Measurements from ENCODE around the gene CIZ1. TPM values are rescaled to one million over a fixed set of nuclear protein-coding genes. Genes with fewer than 3 reads are reported as not detected.

Gene CIZ1
- total and polyA plus RNA-seq, 2 of the 13 experiments (the other 11 are each of a cell fraction or from before 2014, with no cell fraction given), result 30.6 to 50.3 TPM

DNA sequence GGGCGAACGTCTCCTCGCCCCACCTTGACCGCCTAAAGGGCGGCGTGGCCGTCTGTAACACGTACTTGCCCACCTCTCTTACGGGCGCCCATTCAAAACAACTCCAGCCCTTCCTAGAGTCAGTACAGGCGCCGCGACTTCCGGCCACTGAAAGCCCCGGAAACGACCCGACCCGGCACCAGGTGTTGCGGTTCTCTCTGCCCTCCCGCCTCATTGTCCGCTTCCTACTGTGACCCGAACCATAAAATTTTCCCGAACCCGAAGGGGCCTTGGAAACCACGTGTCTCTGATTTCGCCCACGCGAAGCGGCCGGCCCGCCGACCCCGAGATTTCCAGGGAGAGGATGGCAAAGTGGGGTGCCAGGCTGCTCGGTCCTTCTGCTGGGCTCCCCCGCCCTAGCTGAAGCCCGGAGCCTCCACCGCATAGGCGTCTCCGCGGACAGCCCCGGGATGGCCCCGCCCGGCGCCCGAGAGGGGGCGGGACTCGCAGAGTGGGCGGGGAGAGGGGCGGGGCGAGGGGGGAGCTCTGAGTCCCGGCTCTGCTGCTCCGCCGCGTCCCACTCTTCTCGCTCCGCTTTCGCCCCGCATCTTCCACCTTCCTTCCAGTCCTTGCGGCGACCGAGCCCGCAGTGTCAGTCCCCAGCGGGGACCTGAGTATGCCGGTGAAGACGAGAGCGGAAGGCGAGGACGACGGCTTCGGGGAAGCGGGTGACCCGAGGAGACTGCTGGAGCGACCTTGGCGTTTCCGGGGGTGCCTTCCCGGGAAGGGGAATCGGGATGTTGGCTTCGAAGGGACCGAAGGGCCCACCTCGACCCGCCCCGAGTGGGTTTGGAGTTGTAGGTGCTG is 63.2 kb downstream of the CIZ1 start (continued):
- TF ChIP-seq, protein P1, sequence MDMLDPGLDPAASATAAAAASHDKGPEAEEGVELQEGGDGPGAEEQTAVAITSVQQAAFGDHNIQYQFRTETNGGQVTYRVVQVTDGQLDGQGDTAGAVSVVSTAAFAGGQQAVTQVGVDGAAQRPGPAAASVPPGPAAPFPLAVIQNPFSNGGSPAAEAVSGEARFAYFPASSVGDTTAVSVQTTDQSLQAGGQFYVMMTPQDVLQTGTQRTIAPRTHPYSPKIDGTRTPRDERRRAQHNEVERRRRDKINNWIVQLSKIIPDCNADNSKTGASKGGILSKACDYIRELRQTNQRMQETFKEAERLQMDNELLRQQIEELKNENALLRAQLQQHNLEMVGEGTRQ (IDR thresholded peaks at IDR 0.05; ENCODE audit: low read depth, low read length), result no peak
- TF ChIP-seq, protein P1 (CRISPR knock-in tag; IDR thresholded peaks at IDR 0.05; ENCODE audit: borderline replicate concordance), result peak; percentile 67; the same call in 1 of the 2 replicates
- no peak for TF ChIP-seq ZSCAN31 (CRISPR knock-in tag; IDR thresholded peaks at IDR 0.05; ENCODE audit: low read depth)
- TF ChIP-seq CHD2 (IDR thresholded peaks at IDR 0.05; ENCODE audit: low read depth, low read length), result no peak
- peak; percentile 58 for TF ChIP-seq POLR2AphosphoS5 (IDR thresholded peaks at IDR 0.05; ENCODE audit: low read depth, low read length)
- TF ChIP-seq SRSF4 (IDR thresholded peaks at IDR 0.05; ENCODE audit: low read depth, low read length, poor library complexity, severe bottlenecking), result no peak
- TF ChIP-seq NFIB (CRISPR knock-in tag; IDR thresholded peaks at IDR 0.05; ENCODE audit: borderline replicate concordance), result no peak
- TF ChIP-seq, protein P2, sequence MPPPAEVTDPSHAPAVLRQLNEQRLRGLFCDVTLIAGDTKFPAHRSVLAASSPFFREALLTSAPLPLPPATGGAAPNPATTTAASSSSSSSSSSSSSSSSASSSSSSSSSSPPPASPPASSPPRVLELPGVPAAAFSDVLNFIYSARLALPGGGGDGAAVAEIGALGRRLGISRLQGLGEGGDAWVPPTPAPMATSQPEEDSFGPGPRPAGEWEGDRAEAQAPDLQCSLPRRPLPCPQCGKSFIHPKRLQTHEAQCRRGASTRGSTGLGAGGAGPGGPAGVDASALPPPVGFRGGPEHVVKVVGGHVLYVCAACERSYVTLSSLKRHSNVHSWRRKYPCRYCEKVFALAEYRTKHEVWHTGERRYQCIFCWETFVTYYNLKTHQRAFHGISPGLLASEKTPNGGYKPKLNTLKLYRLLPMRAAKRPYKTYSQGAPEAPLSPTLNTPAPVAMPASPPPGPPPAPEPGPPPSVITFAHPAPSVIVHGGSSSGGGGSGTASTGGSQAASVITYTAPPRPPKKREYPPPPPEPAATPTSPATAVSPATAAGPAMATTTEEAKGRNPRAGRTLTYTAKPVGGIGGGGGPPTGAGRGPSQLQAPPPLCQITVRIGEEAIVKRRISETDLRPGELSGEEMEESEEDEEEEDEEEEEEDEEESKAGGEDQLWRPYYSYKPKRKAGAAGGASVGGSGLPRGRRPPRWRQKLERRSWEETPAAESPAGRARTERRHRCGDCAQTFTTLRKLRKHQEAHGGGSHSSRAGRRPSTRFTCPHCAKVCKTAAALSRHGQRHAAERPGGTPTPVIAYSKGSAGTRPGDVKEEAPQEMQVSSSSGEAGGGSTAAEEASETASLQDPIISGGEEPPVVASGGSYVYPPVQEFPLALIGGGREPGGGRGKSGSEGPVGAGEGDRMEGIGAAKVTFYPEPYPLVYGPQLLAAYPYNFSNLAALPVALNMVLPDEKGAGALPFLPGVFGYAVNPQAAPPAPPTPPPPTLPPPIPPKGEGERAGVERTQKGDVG (CRISPR knock-in tag; IDR thresholded peaks at IDR 0.05; ENCODE audit: borderline replicate concordance), result no peak
- no peak for TF ChIP-seq ZNF746 (CRISPR knock-in tag; IDR thresholded peaks at IDR 0.05)
- no peak for TF ChIP-seq MAFG (CRISPR knock-in tag; IDR thresholded peaks at IDR 0.05)
- no peak for TF ChIP-seq MATR3 (CRISPR knock-in tag; IDR thresholded peaks at IDR 0.05)
- TF ChIP-seq PPARG (CRISPR knock-in tag; conservative IDR thresholded peaks at IDR 0.05), result no peak
- TF ChIP-seq, protein P3, sequence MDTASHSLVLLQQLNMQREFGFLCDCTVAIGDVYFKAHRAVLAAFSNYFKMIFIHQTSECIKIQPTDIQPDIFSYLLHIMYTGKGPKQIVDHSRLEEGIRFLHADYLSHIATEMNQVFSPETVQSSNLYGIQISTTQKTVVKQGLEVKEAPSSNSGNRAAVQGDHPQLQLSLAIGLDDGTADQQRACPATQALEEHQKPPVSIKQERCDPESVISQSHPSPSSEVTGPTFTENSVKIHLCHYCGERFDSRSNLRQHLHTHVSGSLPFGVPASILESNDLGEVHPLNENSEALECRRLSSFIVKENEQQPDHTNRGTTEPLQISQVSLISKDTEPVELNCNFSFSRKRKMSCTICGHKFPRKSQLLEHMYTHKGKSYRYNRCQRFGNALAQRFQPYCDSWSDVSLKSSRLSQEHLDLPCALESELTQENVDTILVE (CRISPR knock-in tag; IDR thresholded peaks at IDR 0.05), result no peak
- TF ChIP-seq ZNF670 (CRISPR knock-in tag; IDR thresholded peaks at IDR 0.05; ENCODE audit: borderline replicate concordance), result peak; percentile 79
- no peak for TF ChIP-seq TCF7 (IDR thresholded peaks at IDR 0.05; ENCODE audit: low read depth)
- peak; percentile 37; the same call in 1 of the 2 replicates for TF ChIP-seq ZNF160 (CRISPR knock-in tag; IDR thresholded peaks at IDR 0.05)
- TF ChIP-seq, protein P4, sequence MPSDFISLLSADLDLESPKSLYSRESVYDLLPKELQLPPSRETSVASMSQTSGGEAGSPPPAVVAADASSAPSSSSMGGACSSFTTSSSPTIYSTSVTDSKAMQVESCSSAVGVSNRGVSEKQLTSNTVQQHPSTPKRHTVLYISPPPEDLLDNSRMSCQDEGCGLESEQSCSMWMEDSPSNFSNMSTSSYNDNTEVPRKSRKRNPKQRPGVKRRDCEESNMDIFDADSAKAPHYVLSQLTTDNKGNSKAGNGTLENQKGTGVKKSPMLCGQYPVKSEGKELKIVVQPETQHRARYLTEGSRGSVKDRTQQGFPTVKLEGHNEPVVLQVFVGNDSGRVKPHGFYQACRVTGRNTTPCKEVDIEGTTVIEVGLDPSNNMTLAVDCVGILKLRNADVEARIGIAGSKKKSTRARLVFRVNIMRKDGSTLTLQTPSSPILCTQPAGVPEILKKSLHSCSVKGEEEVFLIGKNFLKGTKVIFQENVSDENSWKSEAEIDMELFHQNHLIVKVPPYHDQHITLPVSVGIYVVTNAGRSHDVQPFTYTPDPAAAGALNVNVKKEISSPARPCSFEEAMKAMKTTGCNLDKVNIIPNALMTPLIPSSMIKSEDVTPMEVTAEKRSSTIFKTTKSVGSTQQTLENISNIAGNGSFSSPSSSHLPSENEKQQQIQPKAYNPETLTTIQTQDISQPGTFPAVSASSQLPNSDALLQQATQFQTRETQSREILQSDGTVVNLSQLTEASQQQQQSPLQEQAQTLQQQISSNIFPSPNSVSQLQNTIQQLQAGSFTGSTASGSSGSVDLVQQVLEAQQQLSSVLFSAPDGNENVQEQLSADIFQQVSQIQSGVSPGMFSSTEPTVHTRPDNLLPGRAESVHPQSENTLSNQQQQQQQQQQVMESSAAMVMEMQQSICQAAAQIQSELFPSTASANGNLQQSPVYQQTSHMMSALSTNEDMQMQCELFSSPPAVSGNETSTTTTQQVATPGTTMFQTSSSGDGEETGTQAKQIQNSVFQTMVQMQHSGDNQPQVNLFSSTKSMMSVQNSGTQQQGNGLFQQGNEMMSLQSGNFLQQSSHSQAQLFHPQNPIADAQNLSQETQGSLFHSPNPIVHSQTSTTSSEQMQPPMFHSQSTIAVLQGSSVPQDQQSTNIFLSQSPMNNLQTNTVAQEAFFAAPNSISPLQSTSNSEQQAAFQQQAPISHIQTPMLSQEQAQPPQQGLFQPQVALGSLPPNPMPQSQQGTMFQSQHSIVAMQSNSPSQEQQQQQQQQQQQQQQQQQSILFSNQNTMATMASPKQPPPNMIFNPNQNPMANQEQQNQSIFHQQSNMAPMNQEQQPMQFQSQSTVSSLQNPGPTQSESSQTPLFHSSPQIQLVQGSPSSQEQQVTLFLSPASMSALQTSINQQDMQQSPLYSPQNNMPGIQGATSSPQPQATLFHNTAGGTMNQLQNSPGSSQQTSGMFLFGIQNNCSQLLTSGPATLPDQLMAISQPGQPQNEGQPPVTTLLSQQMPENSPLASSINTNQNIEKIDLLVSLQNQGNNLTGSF (CRISPR knock-in tag; IDR thresholded peaks at IDR 0.05), result no peak

All from HepG2 (cell line).